IMR-90 (cell line): ENCODE measurements around the gene MGAT3. TPM values are rescaled to one million over a fixed set of nuclear protein-coding genes. Genes with fewer than 3 reads are reported as not detected.

Experiments used
- ATAC-seq: fragments of 200-7000 bp; cut with Tn5 transposase; 2 replicates; pipeline ENCODE4 v1.9.1; 2020; ENCODE audit warnings: low read depth, mild to moderate bottlenecking, moderate library complexity
- BruUV-seq: library from RNA; stranded (reverse); fragments of 400-500 nt; replicated peaks from 2 replicates; lab custom pipeline; 2021; lab: Mats Ljungman, UMichigan
- CTCF ChIA-PET: fragments of 300-600 bp; formaldehyde crosslinking; extraction: SDS; loops from one replicate; lab custom pipeline; 2021; ENCODE audit warnings: antibody characterized with exemption; lab: Yijun Ruan, JAX
- POLR2A ChIA-PET: fragments of 300-600 bp; sonication (Branson Sonifier 250); formaldehyde crosslinking; loops from one replicate; lab custom pipeline; 2022; ENCODE audit warnings: antibody characterized with exemption; ENCODE audit not compliant: unreplicated experiment; lab: Charles Lee
- DNase-seq: peaks from one replicate; pipeline ENCODE4 v3.0.0; 2013
- H2AFZ ChIP-seq: replicated peaks from 2 replicates; pipeline ENCODE3; 2013; ENCODE audit warnings: low read length, mild to moderate bottlenecking; ENCODE audit not compliant: poor library complexity
- H2AK5ac ChIP-seq: 2 replicates; pipeline ENCODE4 v1.6.1; 2013; ENCODE audit warnings: low read depth, low read length, inconsistent platforms
- H2AK9ac ChIP-seq: replicated peaks from 2 replicates; pipeline ENCODE3; 2013; ENCODE audit warnings: mild to moderate bottlenecking, low read depth, low read length, moderate library complexity; ENCODE audit not compliant: poor library complexity
- H2BK120ac ChIP-seq: 2 replicates; pipeline ENCODE4 v1.6.1; 2013; ENCODE audit warnings: low read depth, low read length, inconsistent platforms
- H2BK15ac ChIP-seq: 3 replicates; pipeline ENCODE4 v1.6.1; 2013; ENCODE audit warnings: low read depth, low read length, inconsistent platforms
- H2BK20ac ChIP-seq: 2 replicates; pipeline ENCODE4 v1.6.1; 2013; ENCODE audit warnings: low read depth, mild to moderate bottlenecking, inconsistent platforms, low read length, moderate library complexity
- H2BK5ac ChIP-seq: 2 replicates; pipeline ENCODE4 v1.6.1; 2013; ENCODE audit warnings: mild to moderate bottlenecking, low read depth, low read length, inconsistent platforms; ENCODE audit not compliant: poor library complexity, severe bottlenecking
- H3K14ac ChIP-seq: replicated peaks from 2 replicates; pipeline ENCODE4 v1.6.1; 2013; ENCODE audit warnings: low read depth, low read length, inconsistent platforms
- H3K18ac ChIP-seq: 2 replicates; pipeline ENCODE4 v1.6.1; 2013; ENCODE audit warnings: low read depth, low read length, control low read depth
- H3K23ac ChIP-seq: 2 replicates; pipeline ENCODE4 v1.6.1; 2013; ENCODE audit warnings: low read depth, low read length, inconsistent platforms
- H3K27ac ChIP-seq: 2 replicates; pipeline ENCODE4 v1.5.1; 2013; ENCODE audit warnings: mild to moderate bottlenecking, control low read depth, low read length; ENCODE audit not compliant: insufficient read depth
- H3K27me3 ChIP-seq: 2 replicates; pipeline ENCODE4 v1.6.1; 2013; ENCODE audit warnings: low read length; ENCODE audit not compliant: control insufficient read depth, insufficient read depth
- H3K36me3 ChIP-seq: 2 replicates; pipeline ENCODE4 v1.6.1; 2013; ENCODE audit warnings: low read length, mixed read lengths; ENCODE audit not compliant: control insufficient read depth, insufficient read depth
- H3K4ac ChIP-seq: 2 replicates; pipeline ENCODE4 v1.6.1; 2013; ENCODE audit warnings: low read depth, low read length, inconsistent platforms
- H3K4me1 ChIP-seq: 2 replicates; pipeline ENCODE4 v1.6.1; 2013; ENCODE audit warnings: low read length, mixed read lengths; ENCODE audit not compliant: control insufficient read depth, insufficient read depth
- H3K4me2 ChIP-seq: 2 replicates; pipeline ENCODE4 v1.6.1; 2013; ENCODE audit warnings: low read depth, mild to moderate bottlenecking, control low read depth, low read length, moderate library complexity
- H3K4me3 ChIP-seq: 2 replicates; pipeline ENCODE4 v1.5.1; 2013; ENCODE audit warnings: low read depth, mild to moderate bottlenecking, control low read depth, low read length, moderate library complexity; ENCODE audit not compliant: insufficient read depth
- H3K56ac ChIP-seq: 2 replicates; pipeline ENCODE4 v1.6.1; 2013; ENCODE audit warnings: low read length, inconsistent platforms; ENCODE audit not compliant: insufficient read depth; ENCODE audit errors: extremely low read depth
- H3K79me1 ChIP-seq, 2 experiments: 2 replicates each; pipeline ENCODE4 v1.6.1; 2013; ENCODE audit warnings: low read length in 2 of 2, inconsistent platforms in 1 of 2, low read depth in 1 of 2
- H3K9ac ChIP-seq: 2 replicates; pipeline ENCODE4 v1.6.1; 2013; ENCODE audit warnings: low read depth, low read length, control low read depth
- H3K9me1 ChIP-seq: 2 replicates; pipeline ENCODE4 v1.6.1; 2013; ENCODE audit warnings: low read length, inconsistent platforms; ENCODE audit not compliant: insufficient read depth
- H3K9me3 ChIP-seq: 2 replicates; pipeline ENCODE4 v1.6.1; 2013; ENCODE audit warnings: low read length; ENCODE audit not compliant: control insufficient read depth, insufficient read depth
- H4K20me1 ChIP-seq: 2 replicates; pipeline ENCODE4 v1.6.1; 2013; ENCODE audit warnings: low read length, inconsistent platforms; ENCODE audit not compliant: insufficient read depth
- H4K5ac ChIP-seq: 2 replicates; pipeline ENCODE4 v1.6.1; 2013; ENCODE audit warnings: mild to moderate bottlenecking, low read depth, low read length, control low read depth
- H4K8ac ChIP-seq, 2 experiments: 2 replicates each; pipeline ENCODE4 v1.6.1; 2013; ENCODE audit warnings: low read depth in 2 of 2, low read length in 2 of 2, control low read depth in 1 of 2, inconsistent platforms in 1 of 2
- H4K91ac ChIP-seq: 2 replicates; pipeline ENCODE4 v1.6.1; 2013; ENCODE audit warnings: low read depth, low read length, inconsistent platforms; ENCODE audit not compliant: insufficient read depth
- BHLHE40 ChIP-seq: fragments of 150-350 bp; IDR thresholded peaks from 2 replicates; pipeline ENCODE4 v1.6.1; 2016; ENCODE audit warnings: mild to moderate bottlenecking, low read depth, low read length
- CEBPB ChIP-seq: IDR thresholded peaks from 2 replicates; pipeline ENCODE4 v1.6.1; 2012; ENCODE audit warnings: low read depth, low read length, improper control_type of control experiment
- CHD1 ChIP-seq: IDR thresholded peaks from 2 replicates; pipeline ENCODE4 v1.6.1; 2012; ENCODE audit warnings: low read depth, low read length, improper control_type of control experiment
- CTCF ChIP-seq: conservative IDR thresholded peaks from 2 replicates; pipeline ENCODE4 v1.5.1; 2012; ENCODE audit warnings: mild to moderate bottlenecking, low read depth, low read length, improper control_type of control experiment
- ELK1 ChIP-seq: fragments of 150-350 bp; IDR thresholded peaks from 2 replicates; pipeline ENCODE4 v1.6.1; 2016; ENCODE audit warnings: low read depth, mild to moderate bottlenecking, low read length, moderate library complexity, borderline replicate concordance
- FOS ChIP-seq: fragments of 150-350 bp; IDR thresholded peaks from 2 replicates; pipeline ENCODE4 v1.6.1; 2016; ENCODE audit warnings: low read depth, low read length
- MAFK ChIP-seq: IDR thresholded peaks from 2 replicates; pipeline ENCODE4 v1.6.1; 2012; ENCODE audit warnings: low read depth, low read length, improper control_type of control experiment
- MAZ ChIP-seq: IDR thresholded peaks from 2 replicates; pipeline ENCODE4 v1.6.1; 2012; ENCODE audit warnings: low read depth, mild to moderate bottlenecking, low read length, improper control_type of control experiment, moderate library complexity, borderline replicate concordance
- MXI1 ChIP-seq: IDR thresholded peaks from 2 replicates; pipeline ENCODE4 v1.6.1; 2012; ENCODE audit warnings: low read depth, mild to moderate bottlenecking, low read length, moderate library complexity, borderline replicate concordance
- NFE2L2 ChIP-seq: fragments of 150-350 bp; IDR thresholded peaks from 2 replicates; pipeline ENCODE4 v1.6.1; 2016; ENCODE audit warnings: low read depth, mild to moderate bottlenecking, low read length
- POLR2A ChIP-seq: IDR thresholded peaks from 2 replicates; pipeline ENCODE4 v1.6.1; 2012; ENCODE audit warnings: mild to moderate bottlenecking, low read depth, low read length
- RAD21 ChIP-seq: IDR thresholded peaks from 2 replicates; pipeline ENCODE4 v1.6.1; 2012; ENCODE audit warnings: low read length, improper control_type of control experiment
- SMC3 ChIP-seq: fragments of 150-350 bp; IDR thresholded peaks from 2 replicates; pipeline ENCODE4 v1.6.1; 2016; ENCODE audit warnings: low read depth, mild to moderate bottlenecking, antibody characterized with exemption, low read length, moderate library complexity
- USF2 ChIP-seq: fragments of 150-350 bp; IDR thresholded peaks from 2 replicates; pipeline ENCODE4 v1.6.1; 2017; ENCODE audit warnings: mild to moderate bottlenecking, antibody characterized with exemption, low read length, low read depth
- WGBS, 2 experiments: methylation state at CpG; one replicate each; pipeline versions ENCODE4 v1.1.5 to v1.1.7; 2013; ENCODE audit warnings: missing lambda C conversion rate in 2 of 2; ENCODE audit not compliant: insufficient read length in 1 of 2; ENCODE audit errors: extremely low coverage in 2 of 2; 5-methylcytosine and 5-hydroxymethylcytosine counted together
- dilution Hi-C: fragments of 300-500 bp; cut with HindIII; formaldehyde crosslinking; loops from one replicate; pipeline ENCODE4 v1.14.3; 2018; ENCODE audit warnings: low sequenced_read_pairs; ENCODE audit not compliant: unreplicated experiment
- in situ Hi-C: fragments of 300-500 bp; cut with MboI; formaldehyde crosslinking; loops from 3 replicates; pipeline ENCODE4 v1.14.3; 2019; ENCODE audit warnings: low sequenced_read_pairs, inconsistent platforms, mixed read lengths
- intact Hi-C: fragments of 100-400 bp; cut with micrococcal nuclease; formaldehyde crosslinking; loops from 2 replicates; pipeline ENCODE4 v1.10.0; 2022
- polyA plus RNA-seq, 3 experiments: library from polyadenylated mRNA; depleted of rRNA; stranded (reverse); fragments of >200 nt; gene quantifications; 2 replicates each; pipeline ENCODE4 v1.2.3, GENCODE V29; 2012; ENCODE audit warnings: low replicate concordance in 1 of 3
- total RNA-seq: library from RNA; depleted of rRNA; stranded (reverse); fragments of >200 nt; gene quantifications from 2 replicates; pipeline ENCODE4 v1.2.3, GENCODE V29; 2012

MGAT3 gene
- total and polyA plus RNA-seq, 2 of the 4 experiments (the other 2 are of a cell fraction) = 0.36 to 1.1 TPM

- H4K20me1 ChIP-seq = no peaks in the 10 kb centered on the region
- H3K14ac ChIP-seq = no peak overlapping the region
- dilution Hi-C loops (no loop called here), intact Hi-C loops (no loop called here), in situ Hi-C loops (no loop called here)
- H2AK5ac ChIP-seq = no peak overlapping the region
- H2AFZ ChIP-seq = no peak overlapping the region
- TF ChIP-seq USF2 = no peak
- TF ChIP-seq CHD1 = no peak
- no peak for TF ChIP-seq CTCF
- no peak for TF ChIP-seq MXI1
- TF ChIP-seq FOS = no peak
- TF ChIP-seq ELK1 = no peak
- TF ChIP-seq POLR2A = no peak
- TF ChIP-seq MAZ = no peak
- no peak for TF ChIP-seq MAFK
- no peak for TF ChIP-seq BHLHE40
- TF ChIP-seq SMC3 = no peak
- no peak for TF ChIP-seq RAD21
- no peak for TF ChIP-seq NFE2L2
- no peak for TF ChIP-seq CEBPB
- H2AK9ac ChIP-seq = no peak overlapping the region
- H3K4me2 ChIP-seq = no peak overlapping the region
- no peaks in the 10 kb centered on the region for H3K36me3 ChIP-seq
- peaks cover 35% of the 10 kb centered on the region for H3K4me1 ChIP-seq
- H3K9me3 ChIP-seq = no peaks in the 10 kb centered on the region
- no peak overlapping the region for H3K18ac ChIP-seq
- ATAC-seq = no peak
- no peak overlapping the region for H3K23ac ChIP-seq
- H4K91ac ChIP-seq = no peak overlapping the region
- H3K27me3 ChIP-seq = peaks cover 8% of the 10 kb centered on the region; the same call in 1 of the 2 replicates
- no peak overlapping the region for H3K4me3 ChIP-seq
- H2BK20ac ChIP-seq = no peak overlapping the region
- H2BK15ac ChIP-seq = no peak overlapping the region
- no CpG with 5 or more reads among the region's 3 CpGs for WGBS, 2 experiments
- ChIA-PET CTCF (no interaction called here), POLR2A (interaction anchor here (0.7 to 1.3 kb wide), 2 partner anchors 26 to 47 kb away, joined by 4 to 8 read pairs; partner anchors contain the start of gene MIEF1)
- no peak for DNase-seq
- no peak overlapping the region for H3K27ac ChIP-seq
- H3K4ac ChIP-seq = 0 out of 2 replicates have a peak overlapping the region, but pooled peaks have one; percentile 16
- no TSS peak for BruUV-seq
- H3K9me1 ChIP-seq = peaks cover 26% of the 10 kb centered on the region
- no peaks in the 10 kb centered on the region for H3K79me1 ChIP-seq
- H4K5ac ChIP-seq = no peak overlapping the region
- H4K8ac ChIP-seq = no peak overlapping the region
- H3K9ac ChIP-seq = no peak overlapping the region
- H3K56ac ChIP-seq = no peak overlapping the region
- H2BK120ac ChIP-seq = no peak overlapping the region
- H2BK5ac ChIP-seq = no peak overlapping the region
These were observed 19.1 kb downstream of the MGAT3 start for GRCh38 chr22:39475902-39476301.
